HEK293T (cell line): ENCODE measurements around the gene LRRTM4.

Experiments used
- CTBP1 ChIP-seq: fragments of 450-650 bp; IDR thresholded peaks from 2 replicates; pipeline ENCODE4 v1.6.1; 2016; ENCODE audit warnings: borderline replicate concordance
- FOXM1 ChIP-seq: fragments of 450-650 bp; IDR thresholded peaks from 2 replicates; pipeline ENCODE4 v1.6.1; 2017; ENCODE audit warnings: mild to moderate bottlenecking, borderline replicate concordance
- LEF1 ChIP-seq: fragments of 450-650 bp; IDR thresholded peaks from 2 replicates; pipeline ENCODE4 v1.6.1; 2017; ENCODE audit warnings: mild to moderate bottlenecking, borderline replicate concordance
- NFRKB ChIP-seq: fragments of 450-650 bp; IDR thresholded peaks from 2 replicates; pipeline ENCODE4 v1.6.1; 2016; ENCODE audit warnings: mild to moderate bottlenecking, moderate library complexity

GRCh38 chr2:76745605-76746004 is 776.6 kb downstream of the LRRTM4 start:
- no peak for TF ChIP-seq LEF1
- TF ChIP-seq NFRKB, result no peak
- no peak for TF ChIP-seq FOXM1
- no peak for TF ChIP-seq CTBP1
